ENCODE data around the gene AGAP3. TPM values are rescaled to one million over a fixed set of nuclear protein-coding genes. Genes with fewer than 3 reads are reported as not detected.

AGAP3 gene
- total RNA-seq, 1 experiment from 2014 or later: 138 TPM

- Mint-ChIP-seq H3K36me3 (ENCODE audit: insufficient read depth, unreplicated experiment) (peaks cover 39% of the 10 kb centered on the region), H3K27ac (ENCODE audit: low read depth, unreplicated experiment) (no peak overlapping the region), H3K27me3 (ENCODE audit: insufficient read depth, unreplicated experiment) (no peaks in the 10 kb centered on the region), H3K4me1 (ENCODE audit: insufficient read depth, unreplicated experiment) (peaks cover 24% of the 10 kb centered on the region), H3K9me3 (ENCODE audit: unreplicated experiment) (no peaks in the 10 kb centered on the region), H3K4me3 (ENCODE audit: unreplicated experiment) (peak overlapping the region; percentile 91)
- TF ChIP-seq, protein P1, sequence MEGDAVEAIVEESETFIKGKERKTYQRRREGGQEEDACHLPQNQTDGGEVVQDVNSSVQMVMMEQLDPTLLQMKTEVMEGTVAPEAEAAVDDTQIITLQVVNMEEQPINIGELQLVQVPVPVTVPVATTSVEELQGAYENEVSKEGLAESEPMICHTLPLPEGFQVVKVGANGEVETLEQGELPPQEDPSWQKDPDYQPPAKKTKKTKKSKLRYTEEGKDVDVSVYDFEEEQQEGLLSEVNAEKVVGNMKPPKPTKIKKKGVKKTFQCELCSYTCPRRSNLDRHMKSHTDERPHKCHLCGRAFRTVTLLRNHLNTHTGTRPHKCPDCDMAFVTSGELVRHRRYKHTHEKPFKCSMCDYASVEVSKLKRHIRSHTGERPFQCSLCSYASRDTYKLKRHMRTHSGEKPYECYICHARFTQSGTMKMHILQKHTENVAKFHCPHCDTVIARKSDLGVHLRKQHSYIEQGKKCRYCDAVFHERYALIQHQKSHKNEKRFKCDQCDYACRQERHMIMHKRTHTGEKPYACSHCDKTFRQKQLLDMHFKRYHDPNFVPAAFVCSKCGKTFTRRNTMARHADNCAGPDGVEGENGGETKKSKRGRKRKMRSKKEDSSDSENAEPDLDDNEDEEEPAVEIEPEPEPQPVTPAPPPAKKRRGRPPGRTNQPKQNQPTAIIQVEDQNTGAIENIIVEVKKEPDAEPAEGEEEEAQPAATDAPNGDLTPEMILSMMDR (IDR thresholded peaks at IDR 0.05; ENCODE audit: unreplicated experiment): no peak
- no peak for DNase-seq (ENCODE audit: unreplicated experiment)
- CTCF ChIA-PET: interaction anchor here (0.7 to 1.5 kb wide), 3 partner anchors 18 to 293 kb away, joined by 4 read pairs; no protein-coding TSS in a partner anchor
- BruUV-seq (replicated peaks): no TSS peak
- POLR2A ChIA-PET: interaction anchor here (0.6 to 2.4 kb wide), 5 partner anchors 11 to 50 kb away, joined by 3 to 7 read pairs (median 3); partner anchors contain the start of gene ABCB8
- intact Hi-C loops (cut with micrococcal nuclease): no loop called here
These were observed 7.8 kb upstream of the AGAP3 start for GRCh38 chr7:151078233-151079040.

DNA sequence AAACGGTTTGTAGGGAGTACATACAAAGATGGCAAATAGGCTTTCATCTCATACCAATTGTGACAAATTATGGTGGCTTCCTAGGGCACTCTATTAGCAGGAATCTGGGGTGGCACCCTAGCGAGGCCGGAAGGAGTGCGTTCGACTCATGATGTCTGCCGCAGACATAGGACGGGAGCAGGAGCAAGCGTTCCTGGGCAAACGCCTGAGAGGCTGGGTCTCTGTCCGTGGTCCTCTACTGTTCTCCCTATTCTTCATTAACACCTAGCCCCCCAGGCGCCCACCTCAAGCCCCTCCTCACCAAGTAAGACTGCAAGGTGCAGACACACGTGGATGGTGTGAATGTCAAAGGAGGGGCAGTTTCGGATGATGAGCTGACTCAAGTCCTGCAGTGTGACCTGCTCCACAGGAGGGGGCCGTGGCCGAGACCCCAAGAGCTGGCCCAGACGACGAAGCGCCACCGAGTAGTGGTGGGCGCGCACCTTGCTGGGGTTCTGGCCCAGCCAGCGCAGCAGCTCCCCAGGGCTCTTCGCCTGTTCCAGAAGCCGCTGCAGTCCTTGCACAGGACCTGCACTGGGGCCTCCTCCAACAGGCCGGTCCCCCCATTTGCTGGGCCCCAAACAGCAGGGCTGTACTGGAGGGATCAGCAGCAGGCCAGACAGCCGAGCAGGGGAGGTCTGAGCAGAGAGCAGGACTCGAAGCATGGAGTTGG, 6.9 kb upstream of the AGAP3 start:
- peaks cover 29% of the 10 kb centered on the region for H3K36me3 Mint-ChIP-seq (ENCODE audit: insufficient read depth, unreplicated experiment)
- BruUV-seq (replicated peaks): no TSS peak
- no peaks in the 10 kb centered on the region for H3K27me3 Mint-ChIP-seq (ENCODE audit: insufficient read depth, unreplicated experiment)
- no peaks in the 10 kb centered on the region for H3K9me3 Mint-ChIP-seq (ENCODE audit: unreplicated experiment)
- TF ChIP-seq, protein P1 (IDR thresholded peaks at IDR 0.05; ENCODE audit: unreplicated experiment): no peak
- H3K4me1 Mint-ChIP-seq (ENCODE audit: insufficient read depth, unreplicated experiment): peaks cover 24% of the 10 kb centered on the region
- H3K27ac Mint-ChIP-seq (ENCODE audit: low read depth, unreplicated experiment): peak overlapping the region; percentile 83
- intact Hi-C loops (cut with micrococcal nuclease): no loop called here
- CTCF ChIA-PET: interaction anchor here (0.5 to 0.6 kb wide), 2 partner anchors 23 to 40 kb away, joined by 3 read pairs; no protein-coding TSS in a partner anchor
- H3K4me3 Mint-ChIP-seq (ENCODE audit: unreplicated experiment): peak overlapping the region; percentile 91
- no peak for DNase-seq (ENCODE audit: unreplicated experiment)
- POLR2A ChIA-PET: interaction anchor here (0.6 to 1.1 kb wide), 2 partner anchors 16 to 39 kb away, joined by 3 read pairs; no protein-coding TSS in a partner anchor

- peak overlapping the region; percentile 83 for H3K27ac Mint-ChIP-seq (ENCODE audit: low read depth, unreplicated experiment)
- TSS peak; percentile 46 for BruUV-seq (replicated peaks)
- ChIA-PET POLR2A (interaction anchor here (0.8 to 10.0 kb wide), 6 partner anchors 17 to 100 kb away, joined by 3 to 151 read pairs (median 8); partner anchors contain the start of genes ABCB8, CDK5 and SLC4A2), CTCF (interaction anchor here (0.5 to 1.0 kb wide), 5 partner anchors 11 to 50 kb away, joined by 3 read pairs; no protein-coding TSS in a partner anchor)
- H3K4me3 Mint-ChIP-seq (ENCODE audit: unreplicated experiment): peak overlapping the region; percentile 91
- no peaks in the 10 kb centered on the region for H3K27me3 Mint-ChIP-seq (ENCODE audit: insufficient read depth, unreplicated experiment)
- peaks cover 26% of the 10 kb centered on the region for H3K4me1 Mint-ChIP-seq (ENCODE audit: insufficient read depth, unreplicated experiment)
- DNase-seq (ENCODE audit: unreplicated experiment): peak; percentile 17
- TF ChIP-seq, protein P1 (IDR thresholded peaks at IDR 0.05; ENCODE audit: unreplicated experiment): no peak
- peaks cover 23% of the 10 kb centered on the region for H3K36me3 Mint-ChIP-seq (ENCODE audit: insufficient read depth, unreplicated experiment)
- H3K9me3 Mint-ChIP-seq (ENCODE audit: unreplicated experiment): no peaks in the 10 kb centered on the region
- intact Hi-C loops (cut with micrococcal nuclease): loop anchor here (1.0 to 2.0 kb wide), 2 partner anchors 21 to 51 kb away; partner anchors contain the start of genes ABCB8 and SLC4A2
These were observed 6.2 kb upstream of the AGAP3 start for GRCh38 chr7:151080067-151080521.

All from MCF 10A (cell line).